ENCODE measurements around the gene ASL. TPM values are rescaled to one million over a fixed set of nuclear protein-coding genes. Genes with fewer than 3 reads are reported as not detected.
A peak's percentile ranks its signal among the peaks of the same experiment; 100 is the strongest.
"Not testable (repeated sequence)": the region's sequence is repeated elsewhere in the genome, so short reads cannot be mapped to it uniquely, and the experiment has no call there.

Gene ASL
- total and polyA plus RNA-seq, 2 donors = 7.3 to 24.6 TPM

- Histone ChIP-seq H3K9me3 (ENCODE audit: control insufficient read depth in 2 of 2, insufficient read depth in 1 of 2, low read length in 1 of 2) (no peaks in the 10 kb centered on the region), H3K4me1 (ENCODE audit: control insufficient read depth in 2 of 2, insufficient read depth in 2 of 2, low read length in 2 of 2) (peaks cover under 1 to 2% of the 10 kb centered on the region in 2 donors), H3K27me3 (ENCODE audit: control insufficient read depth in 2 of 2, insufficient read depth in 1 of 2, low read length in 1 of 2) (no peaks in the 10 kb centered on the region), H3K27ac (ENCODE audit: low read depth in 1 of 2, low read length in 1 of 2) (no peak overlapping the region), H3K36me3 (ENCODE audit: control insufficient read depth in 2 of 2, insufficient read depth in 2 of 2, low read length in 1 of 2) (no peaks in the 10 kb centered on the region), H3K4me3 (ENCODE audit: low read length in 2 of 2) (no peak overlapping the region)
- 98% methylated on average over 5 of the region's 5 CpGs for WGBS
- DNase-seq (ENCODE audit: low read depth in 6 of 9, low spot score in 9 of 9) = no peak
Observed at GRCh38 chr7:66105263-66105748, 29.7 kb downstream of the ASL start.

GRCh38 chr7:66108410-66108809 lies 32.8 kb downstream of the ASL start:
- H3K27me3 ChIP-seq (ENCODE audit: control insufficient read depth in 2 of 2, insufficient read depth in 1 of 2, low read length in 1 of 2); H3K36me3 ChIP-seq (ENCODE audit: control insufficient read depth in 2 of 2, insufficient read depth in 2 of 2, low read length in 1 of 2); H3K4me3 ChIP-seq (ENCODE audit: low read length in 2 of 2); H3K4me1 ChIP-seq (ENCODE audit: control insufficient read depth in 2 of 2, insufficient read depth in 2 of 2, low read length in 2 of 2); H3K27ac ChIP-seq (ENCODE audit: low read depth in 1 of 2, low read length in 1 of 2); H3K9me3 ChIP-seq (ENCODE audit: control insufficient read depth in 2 of 2, insufficient read depth in 1 of 2, low read length in 1 of 2); DNase-seq (ENCODE audit: low read depth in 6 of 9, low spot score in 9 of 9): not testable (repeated sequence)
- WGBS = 97% methylated on average over 5 of the region's 5 CpGs

- 76% methylated on average over 9 of the region's 9 CpGs for WGBS
- Histone ChIP-seq H3K9me3 (ENCODE audit: control insufficient read depth in 2 of 2, insufficient read depth in 1 of 2, low read length in 1 of 2) (no peaks in the 10 kb centered on the region), H3K27me3 (ENCODE audit: control insufficient read depth in 2 of 2, insufficient read depth in 1 of 2, low read length in 1 of 2) (no peaks in the 10 kb centered on the region), H3K4me3 (ENCODE audit: low read length in 2 of 2) (no peak overlapping the region), H3K4me1 (ENCODE audit: control insufficient read depth in 2 of 2, insufficient read depth in 2 of 2, low read length in 2 of 2) (peaks cover under 1 to 6% of the 10 kb centered on the region in 2 donors), H3K27ac (ENCODE audit: low read depth in 1 of 2, low read length in 1 of 2) (no peak overlapping the region), H3K36me3 (ENCODE audit: control insufficient read depth in 2 of 2, insufficient read depth in 2 of 2, low read length in 1 of 2) (no peaks in the 10 kb centered on the region)
- DNase-seq (ENCODE audit: low read depth in 6 of 9, low spot score in 9 of 9) = no peak
Observed at GRCh38 chr7:66110856-66111255, 35.2 kb downstream of the ASL start.

- peak; percentile 52 to 88 (median 74) for DNase-seq (ENCODE audit: low read depth in 6 of 9, low spot score in 9 of 9)
- peak within 1 kb of the TSS; percentile 94 for H3K27ac ChIP-seq (ENCODE audit: low read depth in 1 of 2, low read length in 1 of 2)
- H3K9me3 ChIP-seq (ENCODE audit: control insufficient read depth in 2 of 2, insufficient read depth in 1 of 2, low read length in 1 of 2) = no peaks in the 10 kb centered on the region
- peaks cover 4 to 12% of the 10 kb centered on the region in 2 donors for H3K4me1 ChIP-seq (ENCODE audit: control insufficient read depth in 2 of 2, insufficient read depth in 2 of 2, low read length in 2 of 2)
- H3K4me3 ChIP-seq (ENCODE audit: low read length in 2 of 2) = peak within 1 kb of the TSS; percentile 70 to 94
- peaks cover 0 to 4% of the 10 kb centered on the region in 2 donors for H3K36me3 ChIP-seq (ENCODE audit: control insufficient read depth in 2 of 2, insufficient read depth in 2 of 2, low read length in 1 of 2)
- H3K27me3 ChIP-seq (ENCODE audit: control insufficient read depth in 2 of 2, insufficient read depth in 1 of 2, low read length in 1 of 2) = no peaks in the 10 kb centered on the region
- WGBS = under 1% methylated on average over 67 of the region's 67 CpGs
Observed at GRCh38 chr7:66114743-66115649, 39.4 kb downstream of the ASL start, which contains the start of gene CRCP. Gene CRCP, plus strand, starts transcription at chr7:66114847. Its CDS starts 116 bp downstream, at chr7:66114963.

- peaks cover 4 to 12% of the 10 kb centered on the region in 2 donors for H3K4me1 ChIP-seq (ENCODE audit: control insufficient read depth in 2 of 2, insufficient read depth in 2 of 2, low read length in 2 of 2)
- 98% methylated on average over 12 of the region's 12 CpGs for WGBS
- H3K27me3 ChIP-seq (ENCODE audit: control insufficient read depth in 2 of 2, insufficient read depth in 1 of 2, low read length in 1 of 2); H3K9me3 ChIP-seq (ENCODE audit: control insufficient read depth in 2 of 2, insufficient read depth in 1 of 2, low read length in 1 of 2); H3K27ac ChIP-seq (ENCODE audit: low read depth in 1 of 2, low read length in 1 of 2); H3K36me3 ChIP-seq (ENCODE audit: control insufficient read depth in 2 of 2, insufficient read depth in 2 of 2, low read length in 1 of 2); H3K4me3 ChIP-seq (ENCODE audit: low read length in 2 of 2); DNase-seq (ENCODE audit: low read depth in 6 of 9, low spot score in 9 of 9): not testable (repeated sequence)
Observed at GRCh38 chr7:66116680-66117420, 41.2 kb downstream of the ASL start.

GRCh38 chr7:66118603-66119002 lies 43.0 kb downstream of the ASL start:
- Histone ChIP-seq H3K36me3 (ENCODE audit: control insufficient read depth in 2 of 2, insufficient read depth in 2 of 2, low read length in 1 of 2) (peaks cover 0 to 4% of the 10 kb centered on the region in 2 donors), H3K4me1 (ENCODE audit: control insufficient read depth in 2 of 2, insufficient read depth in 2 of 2, low read length in 2 of 2) (peaks cover 4 to 12% of the 10 kb centered on the region in 2 donors), H3K27ac (ENCODE audit: low read depth in 1 of 2, low read length in 1 of 2) (no peak overlapping the region), H3K9me3 (ENCODE audit: control insufficient read depth in 2 of 2, insufficient read depth in 1 of 2, low read length in 1 of 2) (no peaks in the 10 kb centered on the region), H3K27me3 (ENCODE audit: control insufficient read depth in 2 of 2, insufficient read depth in 1 of 2, low read length in 1 of 2) (no peaks in the 10 kb centered on the region), H3K4me3 (ENCODE audit: low read length in 2 of 2) (no peak overlapping the region)
- 94% methylated on average over 3 of the region's 3 CpGs for WGBS
- DNase-seq (ENCODE audit: low read depth in 6 of 9, low spot score in 9 of 9) = no peak

- H3K27ac ChIP-seq (ENCODE audit: low read depth in 1 of 2, low read length in 1 of 2) = no peak overlapping the region
Observed at GRCh38 chr7:66119245-66119850, 43.7 kb downstream of the ASL start.

GRCh38 chr7:66123175-66123528 lies 47.5 kb downstream of the ASL start:
- WGBS = 99% methylated on average over 9 of the region's 9 CpGs
- no peaks in the 10 kb centered on the region for H3K27me3 ChIP-seq (ENCODE audit: control insufficient read depth in 2 of 2, insufficient read depth in 1 of 2, low read length in 1 of 2)
- no peak overlapping the region for H3K4me3 ChIP-seq (ENCODE audit: low read length in 2 of 2)
- no peaks in the 10 kb centered on the region for H3K9me3 ChIP-seq (ENCODE audit: control insufficient read depth in 2 of 2, insufficient read depth in 1 of 2, low read length in 1 of 2)
- H3K36me3 ChIP-seq (ENCODE audit: control insufficient read depth in 2 of 2, insufficient read depth in 2 of 2, low read length in 1 of 2) = peaks cover 0 to 4% of the 10 kb centered on the region in 2 donors
- H3K27ac ChIP-seq (ENCODE audit: low read depth in 1 of 2, low read length in 1 of 2) = no peak overlapping the region
- H3K4me1 ChIP-seq (ENCODE audit: control insufficient read depth in 2 of 2, insufficient read depth in 2 of 2, low read length in 2 of 2) = no peaks in the 10 kb centered on the region
- DNase-seq (ENCODE audit: low read depth in 6 of 9, low spot score in 9 of 9) = no peak

More at GRCh38 chr7:66119245-66119850, 43.7 kb downstream of the ASL start:
- Histone ChIP-seq H3K36me3 (ENCODE audit: control insufficient read depth in 2 of 2, insufficient read depth in 2 of 2, low read length in 1 of 2) (peaks cover 0 to 4% of the 10 kb centered on the region in 2 donors), H3K4me3 (ENCODE audit: low read length in 2 of 2) (no peak overlapping the region), H3K27me3 (ENCODE audit: control insufficient read depth in 2 of 2, insufficient read depth in 1 of 2, low read length in 1 of 2) (no peaks in the 10 kb centered on the region), H3K4me1 (ENCODE audit: control insufficient read depth in 2 of 2, insufficient read depth in 2 of 2, low read length in 2 of 2) (peaks cover 4 to 9% of the 10 kb centered on the region in 2 donors), H3K9me3 (ENCODE audit: control insufficient read depth in 2 of 2, insufficient read depth in 1 of 2, low read length in 1 of 2) (no peaks in the 10 kb centered on the region)
- DNase-seq (ENCODE audit: low read depth in 6 of 9, low spot score in 9 of 9) = no peak
- WGBS = 97% methylated on average over 4 of the region's 4 CpGs

GRCh38 chr7:66124569-66124861 lies 48.9 kb downstream of the ASL start:
- H3K36me3 ChIP-seq (ENCODE audit: control insufficient read depth in 2 of 2, insufficient read depth in 2 of 2, low read length in 1 of 2); H3K27ac ChIP-seq (ENCODE audit: low read depth in 1 of 2, low read length in 1 of 2); H3K27me3 ChIP-seq (ENCODE audit: control insufficient read depth in 2 of 2, insufficient read depth in 1 of 2, low read length in 1 of 2); H3K4me3 ChIP-seq (ENCODE audit: low read length in 2 of 2); H3K4me1 ChIP-seq (ENCODE audit: control insufficient read depth in 2 of 2, insufficient read depth in 2 of 2, low read length in 2 of 2); H3K9me3 ChIP-seq (ENCODE audit: control insufficient read depth in 2 of 2, insufficient read depth in 1 of 2, low read length in 1 of 2); DNase-seq (ENCODE audit: low read depth in 6 of 9, low spot score in 9 of 9): not testable (repeated sequence)
- 97% methylated on average over 5 of the region's 5 CpGs for WGBS

Data from thymus (tissue), 11 donors.